ENCODE measurements around the gene PLPPR5.

Gene PLPPR5

GRCh38 chr1:98975113-98975512 lies 29.5 kb downstream of the PLPPR5 start:
- FAIRE-seq (no peak), DNase-seq (ENCODE audit: extremely low spot score, insufficient read length, low read depth) (no peak)

GRCh38 chr1:98969798-98970490 lies 34.7 kb downstream of the PLPPR5 start:
- no peak for FAIRE-seq
- no peak for DNase-seq (ENCODE audit: extremely low spot score, insufficient read length, low read depth)

DNA sequence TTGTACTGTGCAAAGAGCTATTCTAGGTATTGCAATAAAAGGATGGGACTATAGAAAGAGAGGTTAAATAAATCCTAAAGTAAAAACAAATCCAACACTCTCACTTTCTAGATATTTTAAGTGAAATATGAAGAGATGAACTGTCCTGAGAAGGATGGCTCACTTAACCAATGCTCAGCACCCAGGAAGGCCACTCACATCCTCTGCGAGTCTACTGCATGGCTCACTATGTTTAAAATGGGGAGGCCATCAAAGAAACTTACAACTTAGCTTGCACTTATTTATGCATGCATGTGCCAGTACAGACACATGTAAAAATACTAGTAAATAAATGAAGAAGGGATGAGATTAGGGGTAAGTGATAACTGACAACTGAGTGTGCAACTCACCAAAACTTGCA lies 37.5 kb downstream of the PLPPR5 start:
- DNase-seq (ENCODE audit: extremely low spot score, insufficient read length, low read depth) (no peak), FAIRE-seq (no peak)

DNA sequence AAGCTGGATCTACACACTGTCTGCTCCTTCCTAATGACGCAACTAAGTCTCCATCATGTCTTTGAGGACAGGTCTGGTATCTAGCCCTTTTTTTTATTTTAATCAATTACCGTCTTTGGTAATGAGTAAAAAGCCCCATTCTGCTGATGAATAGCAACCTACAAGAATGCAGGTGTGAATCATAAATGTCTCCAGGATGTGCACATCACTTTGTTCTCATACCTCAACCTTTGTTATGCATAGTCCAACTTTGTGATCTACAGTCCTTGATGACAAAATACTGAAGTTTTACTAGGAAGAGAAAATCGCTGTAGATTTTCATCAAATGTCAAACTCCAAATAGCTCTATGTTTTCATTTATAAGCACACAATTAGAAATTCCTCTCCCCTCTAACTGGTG lies 39.3 kb downstream of the PLPPR5 start:
- DNase-seq (ENCODE audit: extremely low spot score, insufficient read length, low read depth): no peak
- no peak for FAIRE-seq

DNA sequence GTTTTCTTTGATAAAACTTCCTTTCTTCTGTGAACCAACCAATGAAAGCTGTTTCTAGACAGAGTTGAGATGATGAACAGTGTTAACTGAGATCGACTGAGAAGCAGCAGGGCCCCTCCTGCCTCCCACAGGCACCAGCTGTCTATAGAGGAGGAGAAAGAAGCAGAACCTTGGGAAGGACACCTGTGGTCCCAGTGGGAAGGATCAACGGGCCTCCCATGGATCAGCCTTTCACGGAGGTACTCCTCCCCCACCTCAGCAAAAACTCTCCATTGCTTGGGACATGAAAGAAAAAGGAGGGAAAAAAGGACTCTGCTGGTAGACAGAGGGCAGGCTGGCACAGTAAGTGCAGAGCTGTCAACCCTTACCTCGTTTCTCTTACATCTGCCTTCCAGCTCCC lies 40.5 kb downstream of the PLPPR5 start:
- DNase-seq (ENCODE audit: extremely low spot score, insufficient read length, low read depth) (no peak), FAIRE-seq (no peak)

DNA sequence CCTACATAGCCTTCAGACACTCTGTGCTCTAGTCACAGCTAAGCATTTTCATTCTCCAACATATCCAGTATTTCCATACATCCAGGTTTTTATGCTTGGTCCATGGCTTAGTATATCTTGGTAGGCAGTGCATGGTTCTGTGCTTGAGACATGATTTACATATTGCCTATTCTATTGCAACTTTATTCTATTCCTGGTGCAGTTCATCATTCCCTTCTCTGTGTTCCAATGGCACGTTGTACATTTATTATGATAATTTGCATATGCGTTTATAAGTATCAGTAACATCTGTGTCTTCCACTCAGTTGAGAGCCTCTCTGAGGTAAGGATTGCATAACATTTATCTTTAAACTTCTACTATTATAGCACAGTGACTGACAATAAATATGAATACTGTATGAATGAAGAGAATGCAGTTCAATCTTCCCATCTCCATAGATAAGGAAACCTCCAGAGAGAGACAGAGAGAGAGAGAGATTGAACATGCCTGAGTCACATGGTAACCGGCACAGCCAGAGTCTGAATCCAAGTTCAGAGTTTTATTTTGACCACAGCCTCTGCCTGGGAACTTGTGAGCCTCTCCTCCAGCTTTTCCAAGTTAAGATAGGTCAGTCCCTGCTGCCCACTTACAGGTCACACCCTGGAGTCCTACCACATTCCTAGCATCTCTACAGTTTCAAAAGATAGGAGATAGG lies 41.5 kb downstream of the PLPPR5 start:
- FAIRE-seq (no peak), DNase-seq (ENCODE audit: extremely low spot score, insufficient read length, low read depth) (no peak)

GRCh38 chr1:98962156-98962555 lies 42.5 kb downstream of the PLPPR5 start:
- FAIRE-seq (no peak), DNase-seq (ENCODE audit: extremely low spot score, insufficient read length, low read depth) (no peak)

- FAIRE-seq (no peak), DNase-seq (ENCODE audit: extremely low spot score, insufficient read length, low read depth) (no peak)
Measured at GRCh38 chr1:98949621-98950020, 55.0 kb downstream of the PLPPR5 start.

GRCh38 chr1:98949166-98949565 lies 55.5 kb downstream of the PLPPR5 start:
- no peak for FAIRE-seq

DNA sequence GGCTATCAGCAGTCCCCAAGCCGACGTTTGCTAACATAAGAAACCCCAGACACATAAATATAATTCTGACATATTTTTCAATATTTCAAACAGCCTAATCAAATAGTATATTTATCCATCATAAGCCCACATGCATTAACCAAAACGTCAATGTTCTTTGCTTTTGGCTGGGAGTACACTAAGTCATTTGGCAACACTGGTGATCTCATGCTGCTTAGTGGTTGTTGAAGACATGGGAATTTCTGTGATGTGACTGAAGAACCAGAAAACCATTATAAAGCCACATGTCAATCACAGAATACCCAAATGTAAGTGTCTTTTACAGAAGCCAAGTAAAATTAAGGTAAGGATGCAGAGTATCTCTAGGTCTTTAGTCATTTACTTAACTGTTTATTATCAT lies 57.6 kb downstream of the PLPPR5 start:
- DNase-seq (ENCODE audit: extremely low spot score, insufficient read length, low read depth) (no peak), FAIRE-seq (no peak)

More at GRCh38 chr1:98949166-98949565, 55.5 kb downstream of the PLPPR5 start:
- no peak for DNase-seq (ENCODE audit: extremely low spot score, insufficient read length, low read depth)

DNA sequence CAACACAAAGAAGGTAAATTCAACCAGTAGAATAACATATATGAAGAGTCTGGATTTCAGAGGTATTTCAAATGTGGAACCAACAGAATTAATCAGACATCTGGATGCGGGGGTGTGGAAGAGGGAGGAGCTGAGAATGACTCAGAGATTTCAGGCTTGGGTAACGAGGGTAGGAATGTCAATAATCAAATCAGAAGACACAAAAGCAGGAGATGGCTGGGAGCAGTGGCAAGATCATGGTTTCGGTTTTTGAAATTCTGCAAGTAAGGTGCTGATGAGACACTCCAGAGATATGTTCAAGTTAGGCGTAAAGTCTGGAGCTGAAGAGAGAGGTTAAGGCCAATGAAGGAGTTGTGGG lies 64.0 kb downstream of the PLPPR5 start:
- no peak for DNase-seq (ENCODE audit: extremely low spot score, insufficient read length, low read depth)
- FAIRE-seq: no peak

DNA sequence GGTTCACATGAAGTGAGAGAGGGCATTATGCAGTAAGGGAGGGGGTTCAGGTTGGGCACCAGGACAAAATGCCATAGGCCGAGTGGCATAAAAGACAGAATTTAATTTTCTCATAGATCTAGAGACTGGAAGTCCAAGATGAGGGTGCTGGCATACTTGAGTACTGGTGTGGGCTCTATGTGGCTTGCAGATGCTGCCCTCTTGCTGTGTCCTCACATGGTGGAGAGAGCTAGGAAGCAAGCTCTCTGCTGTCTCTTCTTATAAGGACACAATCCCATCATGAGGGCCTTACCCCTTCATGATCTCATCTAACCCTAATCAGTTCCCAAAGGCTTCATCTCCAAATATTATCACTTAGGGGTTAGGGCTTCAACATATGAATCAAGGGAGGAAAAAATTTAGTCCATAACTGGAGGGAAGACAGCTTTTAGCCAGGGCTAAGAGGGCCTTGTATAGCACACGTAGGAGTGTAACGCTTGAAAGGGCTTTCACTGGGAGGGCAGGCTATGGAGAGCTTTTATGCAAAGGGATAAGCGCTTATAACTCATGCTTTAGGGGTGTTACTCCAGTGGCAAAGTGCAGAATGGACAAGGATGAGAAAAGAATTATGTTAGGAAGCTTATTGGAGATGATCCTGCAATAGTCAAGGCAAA lies 64.5 kb downstream of the PLPPR5 start:
- FAIRE-seq: no peak

DNA sequence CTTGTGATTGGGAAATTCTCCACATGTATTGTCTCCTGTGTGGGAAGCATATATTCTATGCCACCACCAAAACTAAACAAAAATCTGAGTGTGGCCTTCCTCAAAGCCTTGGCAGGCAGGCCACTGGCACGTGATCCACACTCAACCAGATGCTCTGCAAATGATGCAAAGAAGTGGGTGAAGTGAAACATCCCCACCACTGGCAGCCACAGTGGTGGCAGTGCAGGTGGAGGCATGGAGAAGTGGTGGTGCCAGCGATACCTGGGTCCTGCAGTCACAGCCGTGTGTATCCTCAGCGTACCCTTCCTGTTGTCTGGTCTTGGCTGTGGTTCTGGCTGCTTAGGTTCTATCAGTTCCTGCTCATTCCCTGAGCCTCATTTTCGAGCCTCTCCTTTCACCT lies 65.2 kb downstream of the PLPPR5 start:
- DNase-seq (ENCODE audit: extremely low spot score, insufficient read length, low read depth) (no peak), FAIRE-seq (no peak)

More for the DNA sequence above, 64.5 kb downstream of the PLPPR5 start:
- no peak for DNase-seq (ENCODE audit: extremely low spot score, insufficient read length, low read depth)

DNA sequence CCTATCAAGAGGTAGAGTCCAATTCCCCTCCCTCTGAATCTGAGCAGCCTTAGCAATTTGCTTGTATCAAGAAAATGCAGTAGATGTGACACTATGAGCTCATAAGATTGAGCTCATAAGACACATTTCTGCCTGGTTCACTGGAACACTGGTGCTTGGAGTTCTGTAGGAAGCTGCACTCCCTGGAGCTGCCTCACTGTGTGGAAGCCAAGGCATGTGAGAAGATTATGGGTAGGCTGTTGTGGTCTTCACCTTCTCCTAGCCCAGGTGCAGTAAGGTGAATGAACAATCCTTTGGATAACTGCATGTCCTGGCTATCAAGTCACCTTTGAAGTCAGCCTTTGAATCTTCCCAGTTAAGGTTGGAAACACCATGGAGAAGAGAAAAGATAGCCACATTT lies 67.3 kb downstream of the PLPPR5 start:
- FAIRE-seq (no peak), DNase-seq (ENCODE audit: extremely low spot score, insufficient read length, low read depth) (no peak)

GRCh38 chr1:98932184-98932583 lies 72.5 kb downstream of the PLPPR5 start:
- DNase-seq (ENCODE audit: extremely low spot score, insufficient read length, low read depth): no peak
- FAIRE-seq: no peak

DNA sequence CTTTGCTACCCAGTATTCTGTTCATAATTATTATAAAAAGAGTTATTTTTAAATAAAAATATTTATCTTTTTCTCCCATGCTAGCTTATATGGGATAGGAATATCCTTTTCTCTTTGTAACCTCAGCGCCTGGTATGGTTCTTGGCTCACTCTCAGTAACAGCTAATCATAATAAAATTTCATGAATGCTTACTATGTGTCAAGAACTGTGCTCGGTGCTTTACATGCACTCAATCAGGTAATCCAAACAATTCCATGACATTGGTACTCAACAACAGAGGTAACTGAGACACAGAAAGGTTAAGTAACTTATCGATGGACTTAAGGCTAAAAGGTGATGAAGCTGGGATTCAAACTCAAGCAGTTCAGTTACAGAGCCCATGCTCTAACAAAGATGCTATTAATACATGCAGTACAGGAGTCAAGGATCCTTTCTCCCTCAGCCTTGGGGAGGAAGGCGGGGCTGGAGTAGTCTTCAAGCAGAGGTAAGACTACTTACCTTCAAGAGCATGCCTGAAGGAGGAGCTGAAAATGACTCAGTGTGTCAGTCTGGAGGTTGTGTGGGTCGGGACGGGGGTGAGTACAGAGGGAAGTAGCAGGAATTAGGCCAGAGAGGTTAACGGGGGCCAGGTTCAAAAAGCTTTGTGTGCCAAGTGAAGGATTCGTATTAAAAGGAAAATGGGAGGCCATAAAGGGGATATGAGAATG lies 73.4 kb downstream of the PLPPR5 start:
- no peak for FAIRE-seq
- DNase-seq (ENCODE audit: extremely low spot score, insufficient read length, low read depth): no peak

DNA sequence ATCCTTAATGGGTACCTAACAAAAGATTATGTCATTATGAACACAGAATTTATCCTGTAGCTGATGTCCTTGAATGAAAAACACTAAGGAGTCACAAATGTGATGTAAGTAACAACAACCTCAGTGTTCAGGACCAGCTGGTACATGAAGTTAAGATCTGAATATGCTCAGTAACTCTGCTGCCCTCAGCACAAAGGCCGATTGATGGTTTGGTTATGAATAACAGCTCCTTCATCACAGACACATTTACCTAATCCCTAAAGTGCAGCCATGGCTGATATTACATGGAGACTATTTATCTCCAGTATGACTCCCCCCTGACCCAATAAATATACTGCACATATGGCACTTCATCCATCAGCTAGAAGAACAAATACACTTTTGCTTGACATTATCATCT lies 75.2 kb downstream of the PLPPR5 start:
- DNase-seq (ENCODE audit: extremely low spot score, insufficient read length, low read depth) (no peak), FAIRE-seq (no peak)

- DNase-seq (ENCODE audit: extremely low spot score, insufficient read length, low read depth) (no peak), FAIRE-seq (no peak)
Measured at GRCh38 chr1:98926597-98926996, 78.1 kb downstream of the PLPPR5 start.

DNA sequence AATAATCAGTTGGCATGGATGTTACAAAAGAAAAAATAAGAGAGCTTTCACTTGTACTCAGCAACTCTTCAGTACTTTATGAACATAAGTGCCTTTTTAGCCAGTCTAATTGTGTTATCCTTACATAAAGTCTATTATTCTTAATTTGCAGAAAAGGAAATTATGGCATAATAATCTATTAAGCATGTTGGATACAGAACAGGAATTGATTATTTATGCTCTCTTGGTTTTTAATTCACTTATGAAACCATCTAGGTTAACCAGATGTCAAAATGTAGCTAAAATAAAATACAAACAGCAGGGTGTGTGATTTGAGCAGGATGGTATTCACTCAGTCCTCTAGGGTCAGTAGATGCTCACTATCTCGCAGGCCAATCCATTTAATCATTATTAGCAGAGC lies 79.7 kb downstream of the PLPPR5 start:
- DNase-seq (ENCODE audit: extremely low spot score, insufficient read length, low read depth) (no peak), FAIRE-seq (no peak)

DNA sequence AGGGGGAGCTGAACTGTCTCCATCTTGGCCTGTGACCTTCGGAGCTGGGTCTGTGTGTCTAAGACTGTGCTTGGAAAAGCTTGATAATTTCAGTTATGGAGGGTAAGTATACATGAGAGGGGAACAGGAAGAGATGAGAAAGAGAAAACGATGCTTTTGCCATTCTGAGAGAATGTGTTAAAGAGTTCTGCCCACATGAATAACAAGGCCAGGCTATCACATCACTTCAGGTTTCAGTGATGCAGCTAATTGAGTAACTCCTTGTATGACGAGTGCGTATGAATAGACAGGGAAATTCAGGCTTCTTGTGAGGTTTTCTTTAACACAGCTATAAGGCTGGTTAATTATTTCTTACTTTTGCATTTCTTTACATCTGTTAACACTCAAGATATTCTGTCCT lies 81.0 kb downstream of the PLPPR5 start:
- FAIRE-seq (no peak), DNase-seq (ENCODE audit: extremely low spot score, insufficient read length, low read depth) (no peak)

DNA sequence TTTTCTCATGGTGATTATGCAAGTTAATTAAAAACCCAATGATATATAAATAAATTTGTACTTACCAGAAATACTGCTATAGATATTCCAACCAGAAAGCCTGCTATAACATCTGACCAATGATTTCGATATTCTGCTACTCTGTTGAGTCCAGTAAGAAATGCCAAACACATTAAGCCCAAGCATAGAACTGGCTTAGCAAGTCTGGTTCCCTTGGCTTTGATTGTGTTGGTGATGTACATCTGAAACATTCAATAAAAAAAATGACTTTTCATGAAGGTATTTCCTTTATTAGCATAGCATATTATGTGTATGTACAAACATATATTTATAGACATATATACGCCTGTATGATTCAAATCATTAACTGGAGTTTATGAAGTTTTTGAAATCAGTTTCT lies 82.8 kb downstream of the PLPPR5 start:
- FAIRE-seq (no peak), DNase-seq (ENCODE audit: extremely low spot score, insufficient read length, low read depth) (no peak)
